ENCODE measurements around the gene FBXO42.

FBXO42 gene

GRCh38 chr1:16334655-16335340 is 17.5 kb downstream of the FBXO42 start:
- H3K4me1 ChIP-seq (ENCODE audit: insufficient read depth, low read length, severe bottlenecking): no peaks in the 10 kb centered on the region
- no peaks in the 10 kb centered on the region for H3K9me3 ChIP-seq (ENCODE audit: low read length)
- H3K4me3 ChIP-seq (ENCODE audit: low read depth, low read length, poor library complexity, severe bottlenecking): no peak overlapping the region
- no peaks in the 10 kb centered on the region for H3K27me3 ChIP-seq (ENCODE audit: insufficient read depth, low read length)
- no peak overlapping the region for H3K9ac ChIP-seq (ENCODE audit: low read length)
- TF ChIP-seq, protein P1, sequence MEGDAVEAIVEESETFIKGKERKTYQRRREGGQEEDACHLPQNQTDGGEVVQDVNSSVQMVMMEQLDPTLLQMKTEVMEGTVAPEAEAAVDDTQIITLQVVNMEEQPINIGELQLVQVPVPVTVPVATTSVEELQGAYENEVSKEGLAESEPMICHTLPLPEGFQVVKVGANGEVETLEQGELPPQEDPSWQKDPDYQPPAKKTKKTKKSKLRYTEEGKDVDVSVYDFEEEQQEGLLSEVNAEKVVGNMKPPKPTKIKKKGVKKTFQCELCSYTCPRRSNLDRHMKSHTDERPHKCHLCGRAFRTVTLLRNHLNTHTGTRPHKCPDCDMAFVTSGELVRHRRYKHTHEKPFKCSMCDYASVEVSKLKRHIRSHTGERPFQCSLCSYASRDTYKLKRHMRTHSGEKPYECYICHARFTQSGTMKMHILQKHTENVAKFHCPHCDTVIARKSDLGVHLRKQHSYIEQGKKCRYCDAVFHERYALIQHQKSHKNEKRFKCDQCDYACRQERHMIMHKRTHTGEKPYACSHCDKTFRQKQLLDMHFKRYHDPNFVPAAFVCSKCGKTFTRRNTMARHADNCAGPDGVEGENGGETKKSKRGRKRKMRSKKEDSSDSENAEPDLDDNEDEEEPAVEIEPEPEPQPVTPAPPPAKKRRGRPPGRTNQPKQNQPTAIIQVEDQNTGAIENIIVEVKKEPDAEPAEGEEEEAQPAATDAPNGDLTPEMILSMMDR (IDR thresholded peaks at IDR 0.05; ENCODE audit: low read length): no peak
- no peak for TF ChIP-seq EZH2 (IDR thresholded peaks at IDR 0.05; ENCODE audit: borderline replicate concordance, low read length)
- H3K9me2 ChIP-seq (ENCODE audit: low read depth, low read length): no peaks in the 10 kb centered on the region
- no peaks in the 10 kb centered on the region for H4K20me1 ChIP-seq (ENCODE audit: insufficient read depth, low read length)
- H3F3A ChIP-seq (ENCODE audit: insufficient read depth, low read length): no peaks in the 10 kb centered on the region
- H3K27ac ChIP-seq (ENCODE audit: low read depth, low read length, poor library complexity, severe bottlenecking): no peak overlapping the region
- no peak overlapping the region for H3K4me2 ChIP-seq (ENCODE audit: low read length)
- no peaks in the 10 kb centered on the region; the same call in 1 of the 2 replicates for H3K36me3 ChIP-seq (ENCODE audit: insufficient read depth, low read length)
- peaks cover 69% of the 10 kb centered on the region for H3K79me2 ChIP-seq (ENCODE audit: insufficient read depth, low read length)
- no peak overlapping the region for H2AFZ ChIP-seq (ENCODE audit: low read length)

DNA sequence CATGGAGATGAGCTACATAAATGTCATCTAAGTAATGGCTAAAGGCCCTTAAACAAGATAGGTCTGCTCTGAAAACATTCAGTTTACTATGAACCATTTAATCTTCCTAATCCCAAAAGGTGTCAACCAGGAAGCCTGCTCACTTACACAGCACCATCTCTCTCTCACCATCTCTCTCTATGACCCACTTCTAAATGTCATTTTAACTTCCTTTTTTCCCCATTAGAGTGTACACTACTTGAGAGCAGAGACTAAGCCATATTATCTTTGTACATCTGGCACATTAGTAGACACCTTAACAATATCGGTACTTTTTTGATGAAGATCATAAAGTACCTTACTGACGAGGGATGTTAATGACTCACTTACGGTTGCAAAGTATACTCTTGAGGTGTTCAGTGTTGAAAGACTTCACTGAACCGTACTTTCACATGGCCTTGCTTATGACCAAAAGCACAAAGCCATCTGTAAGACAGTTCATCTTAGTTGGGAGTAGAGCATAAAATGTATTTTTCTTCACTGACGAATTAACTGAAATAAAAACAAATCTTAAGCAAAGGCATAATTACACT is 25.4 kb downstream of the FBXO42 start:
- Histone ChIP-seq H3F3A (ENCODE audit: insufficient read depth, low read length) (0 out of 2 replicates have a peak, but pooled peaks cover 3% of the 10 kb centered on the region), H3K4me3 (ENCODE audit: low read depth, low read length, poor library complexity, severe bottlenecking) (no peak overlapping the region), H3K27me3 (ENCODE audit: insufficient read depth, low read length) (no peaks in the 10 kb centered on the region), H3K4me1 (ENCODE audit: insufficient read depth, low read length, severe bottlenecking) (peaks cover under 1% of the 10 kb centered on the region), H3K36me3 (ENCODE audit: insufficient read depth, low read length) (peaks cover 13% of the 10 kb centered on the region), H4K20me1 (ENCODE audit: insufficient read depth, low read length) (no peaks in the 10 kb centered on the region), H3K27ac (ENCODE audit: low read depth, low read length, poor library complexity, severe bottlenecking) (no peak overlapping the region), H3K79me2 (ENCODE audit: insufficient read depth, low read length) (peaks cover 40% of the 10 kb centered on the region), H3K9ac (ENCODE audit: low read length) (no peak overlapping the region), H3K9me3 (ENCODE audit: low read length) (no peaks in the 10 kb centered on the region), H2AFZ (ENCODE audit: low read length) (no peak overlapping the region), H3K4me2 (ENCODE audit: low read length) (no peak overlapping the region), H3K9me2 (ENCODE audit: low read depth, low read length) (no peaks in the 10 kb centered on the region)
- TF ChIP-seq, protein P1 (IDR thresholded peaks at IDR 0.05; ENCODE audit: low read length): no peak
- no peak for TF ChIP-seq EZH2 (IDR thresholded peaks at IDR 0.05; ENCODE audit: borderline replicate concordance, low read length)

DNA sequence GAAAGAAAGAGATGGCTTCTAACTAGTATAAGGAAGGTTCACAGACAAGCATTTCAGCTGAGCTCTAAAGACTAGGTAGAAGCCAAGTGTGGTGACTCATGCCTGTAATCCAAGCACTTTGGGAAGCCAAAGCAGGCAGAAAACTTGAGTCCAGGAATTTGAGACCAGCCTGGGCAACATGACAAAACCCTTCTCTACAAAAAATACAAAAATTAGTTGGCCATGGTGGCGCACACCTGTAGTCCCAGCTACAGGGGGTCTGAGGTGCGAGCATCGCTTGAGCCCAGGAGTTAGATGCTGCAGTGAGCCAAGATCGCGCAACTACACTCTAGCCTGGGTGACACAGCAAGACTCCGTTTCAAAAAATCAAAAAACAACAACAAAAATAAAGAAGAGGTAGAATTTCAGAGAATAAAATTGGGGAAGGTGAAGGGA is 27.8 kb downstream of the FBXO42 start:
- no peak overlapping the region for H3K9ac ChIP-seq (ENCODE audit: low read length)
- peaks cover 13% of the 10 kb centered on the region for H3K36me3 ChIP-seq (ENCODE audit: insufficient read depth, low read length)
- peaks cover 41% of the 10 kb centered on the region for H3K79me2 ChIP-seq (ENCODE audit: insufficient read depth, low read length)
- H3K4me3 ChIP-seq (ENCODE audit: low read depth, low read length, poor library complexity, severe bottlenecking): no peak overlapping the region
- H3K9me3 ChIP-seq (ENCODE audit: low read length): no peaks in the 10 kb centered on the region
- 0 out of 2 replicates have a peak, but pooled peaks cover 3% of the 10 kb centered on the region for H3F3A ChIP-seq (ENCODE audit: insufficient read depth, low read length)
- H3K27ac ChIP-seq (ENCODE audit: low read depth, low read length, poor library complexity, severe bottlenecking): no peak overlapping the region
- H3K9me2 ChIP-seq (ENCODE audit: low read depth, low read length): no peaks in the 10 kb centered on the region
- no peak overlapping the region for H3K4me2 ChIP-seq (ENCODE audit: low read length)
- no peaks in the 10 kb centered on the region for H4K20me1 ChIP-seq (ENCODE audit: insufficient read depth, low read length)
- H2AFZ ChIP-seq (ENCODE audit: low read length): no peak overlapping the region
- TF ChIP-seq EZH2 (IDR thresholded peaks at IDR 0.05; ENCODE audit: borderline replicate concordance, low read length): no peak
- TF ChIP-seq, protein P1 (IDR thresholded peaks at IDR 0.05; ENCODE audit: low read length): no peak
- H3K4me1 ChIP-seq (ENCODE audit: insufficient read depth, low read length, severe bottlenecking): peaks cover 11% of the 10 kb centered on the region
- no peaks in the 10 kb centered on the region for H3K27me3 ChIP-seq (ENCODE audit: insufficient read depth, low read length)

Data from OCI-LY1 (cell line).